K562 (cell line): ENCODE measurements around the gene ILDR1. TPM values are rescaled to one million over a fixed set of nuclear protein-coding genes. Genes with fewer than 3 reads are reported as not detected.
A peak's percentile ranks its signal among the peaks of the same experiment; 100 is the strongest.
"Not testable (repeated sequence)": the region's sequence is repeated elsewhere in the genome, so short reads cannot be mapped to it uniquely, and the experiment has no call there.

Source experiments
- ATAC-seq: fragments of 200-7000 bp; cut with Tn5 transposase; 3 replicates; pipeline ENCODE4 v1.9.1; 2020; ENCODE audit warnings: moderate library complexity
- BruUV-seq: library from RNA; stranded (reverse); fragments of 400-500 nt; replicated peaks from 2 replicates; lab custom pipeline; 2021; lab: Mats Ljungman, UMichigan
- CTCF ChIA-PET: fragments of 300-600 bp; formaldehyde crosslinking; extraction: SDS; loops from one replicate; lab custom pipeline; 2021; ENCODE audit warnings: low intra/inter-chr PET ratio; lab: Yijun Ruan, JAX
- POLR2A ChIA-PET: fragments of 300-600, 350-650 bp; sonication (Branson Sonifier 250); formaldehyde crosslinking; extraction: SDS; loops from one replicate; lab custom pipeline; 2021; ENCODE audit warnings: antibody characterized with exemption, inconsistent platforms; lab: Yijun Ruan, JAX
- DNase-seq, 4 experiments: peaks; one replicate each; pipeline versions ENCODE4 v3.0.0 to v3.0.0-alpha.2; 2011 to 2018; ENCODE audit warnings: low spot score in 3 of 4, mixed read lengths in 3 of 4; ENCODE audit errors: extremely low read depth in 1 of 4
- FAIRE-seq: peaks from 2 replicates; lab custom pipeline; 2011; peaks lifted over from hg19 to GRCh38; lab: Jason Lieb, UNC
- H2AFZ ChIP-seq: 2 replicates; pipeline ENCODE4 v1.6.0; 2011; ENCODE audit warnings: low read depth, low read length, control low read depth, inconsistent platforms
- H3K27ac ChIP-seq: fragments of 200-600 bp; 3 replicates; pipeline ENCODE4 v1.8.0; 2011; ENCODE audit warnings: low read depth, mild to moderate bottlenecking, control low read depth, inconsistent platforms, low read length, moderate library complexity, mixed read lengths; ENCODE audit errors: extremely low read depth
- H3K27me3 ChIP-seq, 2 experiments: fragments of 300-600 bp in 1 of 2; 2 replicates in 1 of 2; 3 replicates in 1 of 2; pipeline versions ENCODE4 v1.6.0 to v1.8.0; 2011; ENCODE audit warnings: inconsistent platforms in 2 of 2, low read length in 2 of 2, mild to moderate bottlenecking in 1 of 2, mixed read lengths in 1 of 2, moderate library complexity in 1 of 2; ENCODE audit not compliant: control insufficient read depth in 2 of 2, insufficient read depth in 2 of 2
- H3K36me3 ChIP-seq: fragments of 300-600 bp; 3 replicates; pipeline ENCODE4 v1.8.0; 2011; ENCODE audit warnings: mild to moderate bottlenecking, low read length, inconsistent platforms; ENCODE audit not compliant: control insufficient read depth, insufficient read depth
- H3K4me1 ChIP-seq, 2 experiments: fragments of 200-600 bp in 1 of 2; replicated peaks in 1 of 2; 2 replicates in 1 of 2; 3 replicates in 1 of 2; pipeline versions ENCODE4 v1.5.1 to v1.8.0; 2011; ENCODE audit warnings: inconsistent platforms in 2 of 2, low read length in 2 of 2, mild to moderate bottlenecking in 1 of 2, mixed read lengths in 1 of 2, moderate library complexity in 1 of 2; ENCODE audit not compliant: control insufficient read depth in 2 of 2, insufficient read depth in 2 of 2
- H3K4me2 ChIP-seq: 2 replicates; pipeline ENCODE4 v1.6.1; 2011; ENCODE audit warnings: low read length, control low read depth, inconsistent platforms, mixed read lengths; ENCODE audit not compliant: insufficient read depth
- H3K4me3 ChIP-seq: fragments of 200-600 bp; sonication (generic), shearing (Covaris generic); 2 replicates; pipeline ENCODE4 v1.5.1; 2016; ENCODE audit warnings: control low read depth, inconsistent platforms
- H3K79me2 ChIP-seq: fragments of 200-600 bp; 3 replicates; pipeline ENCODE4 v1.8.0; 2011; ENCODE audit warnings: low read length, inconsistent platforms; ENCODE audit not compliant: control insufficient read depth, insufficient read depth
- H3K9ac ChIP-seq, 2 experiments: 2 replicates each; pipeline versions ENCODE4 v1.6.0 to v1.6.1; 2011; ENCODE audit warnings: low read depth in 2 of 2, low read length in 2 of 2, control low read depth in 1 of 2, inconsistent platforms in 1 of 2, mild to moderate bottlenecking in 1 of 2, mixed read lengths in 1 of 2; ENCODE audit not compliant: insufficient read depth in 1 of 2
- H3K9me1 ChIP-seq: one replicate; pipeline ENCODE4 v1.6.0; 2011; ENCODE audit warnings: inconsistent platforms, mild to moderate bottlenecking, low read length, moderate library complexity; ENCODE audit not compliant: control insufficient read depth, insufficient read depth
- H3K9me3 ChIP-seq: replicated peaks from 2 replicates; pipeline ENCODE4 v1.5.1; 2011; ENCODE audit warnings: low read depth, low read length, inconsistent platforms; ENCODE audit not compliant: control insufficient read depth, insufficient read depth
- H4K20me1 ChIP-seq: replicated peaks from 2 replicates; pipeline ENCODE4 v1.6.1; 2011; ENCODE audit warnings: low read length, inconsistent platforms, mixed read lengths; ENCODE audit not compliant: control insufficient read depth, insufficient read depth
- FOXA3 ChIP-seq, 2 experiments: fragments of 450-650 bp in 1 of 2; sonication (generic) in 1 of 2; formaldehyde crosslinking; IDR thresholded peaks in 1 of 2; conservative IDR thresholded peaks in 1 of 2; 2 replicates each; pipeline versions ENCODE4 v1.4.0 to v1.8.0; 2020 to 2022; ENCODE audit warnings: mild to moderate bottlenecking in 2 of 2, missing genetic modification reagents in 1 of 2
- L3MBTL2 ChIP-seq: fragments of 450-650 bp; IDR thresholded peaks from 2 replicates; pipeline ENCODE4 v1.6.1; 2016; ENCODE audit warnings: mild to moderate bottlenecking, moderate library complexity
- WGBS: fragments of 100-300 bp; shearing (Covaris generic); methylation state at CpG from one replicate; pipeline ENCODE4 v1.1.6; 2016; ENCODE audit warnings: low coverage, mixed read lengths; ENCODE audit not compliant: insufficient coverage; ENCODE audit errors: missing lambda C conversion rate; 5-methylcytosine and 5-hydroxymethylcytosine counted together
- in situ Hi-C: fragments of 300-500 bp; cut with MboI; formaldehyde crosslinking; loops from 4 replicates; pipeline ENCODE4 v1.15.0; 2018; ENCODE audit warnings: inconsistent platforms, mixed read lengths
- intact Hi-C: fragments of 100-400 bp; cut with micrococcal nuclease; formaldehyde crosslinking; loops from 2 replicates; pipeline ENCODE4 v1.14.2; 2022
- polyA plus RNA-seq, 8 experiments: library from polyadenylated mRNA; depleted of rRNA in 4 of 8; stranded (reverse) in 5 of 8; unstranded in 3 of 8; fragments of >200 nt; fragmentation: Nextera tagmentation in 2 of 8; fragmentation: Illumina TruSeq in 1 of 8; extraction: Ambion mirVana in 2 of 8; extraction: Trizol in 1 of 8; gene quantifications; 2 replicates each; pipeline versions ENCODE4 v1.2.1 to v1.2.3, GENCODE V29; 2011 to 2014; ENCODE audit warnings: inconsistent platforms in 1 of 8, missing spikeins in 1 of 8
- total RNA-seq, 7 experiments: library from RNA; depleted of rRNA in 6 of 7; stranded (reverse); fragments of >200 nt in 6 of 7; fragmentation: Illumina TruSeq in 2 of 7; extraction: Trizol in 2 of 7; gene quantifications; 2 replicates each; pipeline versions ENCODE4 v1.2.1 to v1.2.3, GENCODE V29; 2011 to 2021; ENCODE audit warnings: low replicate concordance in 1 of 7

The ILDR1 gene
- total and polyA plus RNA-seq, 9 of the 15 experiments (the other 6 are each of a cell fraction or from before 2014, with no cell fraction given), result 0.04 TPM; not detected in 8

- H3K27ac ChIP-seq, in situ Hi-C loops, H3K27me3 ChIP-seq, H3K9me3 ChIP-seq, FAIRE-seq, H3K9ac ChIP-seq, H3K9me1 ChIP-seq, BruUV-seq, intact Hi-C loops, POLR2A ChIA-PET, H3K4me1 ChIP-seq, H4K20me1 ChIP-seq, H3K79me2 ChIP-seq, H3K4me3 ChIP-seq, H3K36me3 ChIP-seq, CTCF ChIA-PET: not testable (repeated sequence)
- Histone ChIP-seq H3K4me2 (peak overlapping the region; percentile 26), H2AFZ (peak overlapping the region; percentile 70)
- 0 out of 2 replicates have a peak, but pooled peaks have one; percentile 15 for TF ChIP-seq L3MBTL2
- ATAC-seq, result peak; percentile 59; the same call in 1 of the 3 replicates
- WGBS, result 11% methylated on average over 6 of the region's 11 CpGs
- peak in 1 of 4 experiments; percentile 10 for DNase-seq
These were observed 25.7 kb upstream of the ILDR1 start for GRCh38 chr3:122047773-122048172.

GRCh38 chr3:122047296-122047695 is 25.2 kb upstream of the ILDR1 start:
- H2AFZ ChIP-seq, H3K9me1 ChIP-seq, CTCF ChIA-PET, FAIRE-seq, in situ Hi-C loops, intact Hi-C loops, H3K9me3 ChIP-seq, ATAC-seq: not testable (repeated sequence)
- WGBS, result no CpG with 5 or more reads among the region's 16 CpGs
- peak; percentile 33 to 44; a peak in 1 of 4 replicates for TF ChIP-seq FOXA3 (CRISPR knock-in tag; conservative IDR thresholded peaks at IDR 0.05 in 1 of 2, IDR thresholded peaks at IDR 0.05 in 1 of 2)
- TF ChIP-seq, all 486 proteins: peak for 1; not testable (repeated sequence) for 485
- H3K27me3 ChIP-seq, H3K36me3 ChIP-seq, DNase-seq, H3K4me1 ChIP-seq, POLR2A ChIA-PET, H3K79me2 ChIP-seq, H3K4me3 ChIP-seq, H3K9ac ChIP-seq, H3K27ac ChIP-seq, H4K20me1 ChIP-seq, BruUV-seq: not testable (repeated sequence)
- peak overlapping the region; percentile 26; the same call in 1 of the 2 replicates for H3K4me2 ChIP-seq
